ENCODE results near the gene MXI1.
A peak's percentile ranks its signal among the peaks of the same experiment; 100 is the strongest.

MXI1 gene

GRCh38 chr10:110216942-110217661, 9.7 kb downstream of the MXI1 start:
- no peak for DNase-seq

- DNase-seq, result no peak
Measured at GRCh38 chr10:110217662-110218008, 10.2 kb downstream of the MXI1 start.

GRCh38 chr10:110218632-110219031, 11.2 kb downstream of the MXI1 start:
- no peak for DNase-seq

- DNase-seq, result no peak
Measured at GRCh38 chr10:110219884-110220283, 12.5 kb downstream of the MXI1 start.

- DNase-seq, result no peak
Measured at GRCh38 chr10:110220398-110220797, 13.0 kb downstream of the MXI1 start.

GRCh38 chr10:110221044-110221720, 13.8 kb downstream of the MXI1 start:
- DNase-seq, result no peak

- peak; percentile 65 for DNase-seq
Measured at GRCh38 chr10:110221721-110222261, 14.4 kb downstream of the MXI1 start.

GRCh38 chr10:110222641-110223297, 15.4 kb downstream of the MXI1 start:
- DNase-seq, result no peak

GRCh38 chr10:110223298-110223925, 16.0 kb downstream of the MXI1 start:
- DNase-seq, result no peak

- no peak for DNase-seq
Measured at GRCh38 chr10:110224992-110225391, 17.6 kb downstream of the MXI1 start.

GRCh38 chr10:110225441-110225755, 18.0 kb downstream of the MXI1 start:
- DNase-seq, result no peak

GRCh38 chr10:110225756-110226542, 18.5 kb downstream of the MXI1 start:
- DNase-seq, result peak; percentile 78

- DNase-seq, result peak; percentile 62
Measured at GRCh38 chr10:110226543-110226925, 19.1 kb downstream of the MXI1 start.

GRCh38 chr10:110226926-110227641, 19.7 kb downstream of the MXI1 start:
- peak; percentile 17 for DNase-seq

GRCh38 chr10:110228066-110228465, 20.7 kb downstream of the MXI1 start:
- no peak for DNase-seq

- DNase-seq, result no peak
Measured at GRCh38 chr10:110229155-110229554, 21.8 kb downstream of the MXI1 start.

GRCh38 chr10:110233846-110234245, 26.4 kb downstream of the MXI1 start:
- DNase-seq, result no peak

- DNase-seq, result no peak
Measured at GRCh38 chr10:110237894-110238480, 30.6 kb downstream of the MXI1 start.

GRCh38 chr10:110239892-110240291, 32.5 kb downstream of the MXI1 start:
- DNase-seq, result no peak

GRCh38 chr10:110241407-110241806, 34.0 kb downstream of the MXI1 start:
- DNase-seq, result no peak

GRCh38 chr10:110241841-110242240, 34.4 kb downstream of the MXI1 start:
- no peak for DNase-seq

- no peak for DNase-seq
Measured at GRCh38 chr10:110242511-110242910, 35.1 kb downstream of the MXI1 start.
